HG03439 (cell line): ENCODE results near the gene ADGRG6.
"Not testable (repeated sequence)": the region's sequence is repeated elsewhere in the genome, so short reads cannot be mapped to it uniquely, and the experiment has no call there.

Experiments
- ATAC-seq: cut with Tn5 transposase; IDR thresholded peaks from one replicate; pipeline ENCODE4 v1.9.1; 2021; ENCODE audit warnings: mild to moderate bottlenecking, moderate library complexity; ENCODE audit not compliant: unreplicated experiment

Gene ADGRG6

DNA sequence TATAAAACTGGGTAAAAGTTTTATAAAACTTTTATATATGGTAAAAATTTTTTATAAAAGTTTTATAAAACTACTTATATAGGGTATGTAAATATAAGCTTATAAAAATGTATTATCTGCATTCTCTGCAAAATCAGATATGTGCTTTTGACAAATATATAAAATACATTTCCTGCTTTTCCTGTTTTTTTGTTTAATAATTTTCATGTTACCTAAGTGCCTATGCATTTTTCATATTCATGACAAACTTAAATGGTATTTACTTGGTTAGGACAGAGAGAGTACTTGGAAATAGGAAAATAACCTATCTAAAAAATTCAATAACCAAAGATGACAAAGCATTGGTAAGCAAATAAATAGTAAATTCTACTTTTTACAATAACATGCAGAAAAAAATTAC lies 41.2 kb downstream of the ADGRG6 start:
- no peak for ATAC-seq

DNA sequence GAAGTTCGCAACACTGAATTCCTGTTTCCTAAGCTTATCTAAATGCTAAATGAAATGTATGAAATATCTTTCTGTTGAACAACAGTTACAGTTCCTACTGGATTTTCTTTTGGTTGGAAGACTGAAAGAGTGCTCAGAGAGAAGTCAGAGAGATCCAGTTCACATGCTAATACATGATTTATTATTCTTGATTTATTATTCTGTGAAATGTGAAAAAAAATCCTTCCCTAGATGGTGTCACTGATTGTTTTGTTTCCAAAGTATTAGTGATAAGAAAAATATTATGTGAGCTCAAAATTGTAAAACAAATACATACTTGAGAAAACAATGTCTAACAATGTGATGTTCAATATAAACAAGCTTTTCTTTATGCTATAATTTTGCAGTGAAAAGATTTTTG lies 42.1 kb downstream of the ADGRG6 start:
- ATAC-seq = no peak

DNA sequence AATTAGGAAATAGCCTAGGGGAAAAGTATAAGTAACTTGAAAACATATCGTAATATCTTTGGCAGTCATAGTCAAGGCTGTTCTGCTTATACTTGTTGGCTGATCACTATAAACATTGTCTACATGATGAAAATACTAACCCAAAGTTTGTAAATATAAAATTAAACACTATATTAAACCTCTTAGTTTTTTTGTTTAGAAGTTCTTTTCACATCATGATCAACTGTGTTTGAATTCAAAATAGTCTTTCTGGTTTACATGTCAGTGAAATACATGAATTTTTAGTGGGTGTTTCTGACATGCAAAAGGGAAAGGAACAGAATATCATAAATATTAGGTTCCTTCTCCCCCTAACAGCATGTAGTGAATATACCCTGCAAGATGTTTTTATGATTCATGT lies 43.5 kb downstream of the ADGRG6 start:
- no peak for ATAC-seq

DNA sequence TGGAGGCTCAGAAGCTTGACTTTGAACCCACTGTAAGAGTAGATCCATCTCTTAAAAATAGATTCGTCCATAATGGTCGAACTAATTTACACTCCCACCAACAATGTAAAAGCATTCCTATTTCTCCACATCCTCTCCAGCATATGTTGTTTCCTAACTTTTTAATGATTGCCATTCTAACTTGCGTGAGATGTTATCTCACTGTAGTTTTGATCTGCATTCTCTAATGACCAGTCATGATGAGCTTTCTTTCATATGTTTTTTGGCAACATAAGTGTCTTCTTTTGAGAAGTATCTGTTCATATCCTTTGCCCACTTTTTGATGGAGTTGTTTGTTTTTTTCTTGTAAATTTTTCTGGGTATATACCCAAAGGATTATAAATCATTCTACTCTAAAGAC lies 44.4 kb downstream of the ADGRG6 start:
- ATAC-seq = not testable (repeated sequence)

DNA sequence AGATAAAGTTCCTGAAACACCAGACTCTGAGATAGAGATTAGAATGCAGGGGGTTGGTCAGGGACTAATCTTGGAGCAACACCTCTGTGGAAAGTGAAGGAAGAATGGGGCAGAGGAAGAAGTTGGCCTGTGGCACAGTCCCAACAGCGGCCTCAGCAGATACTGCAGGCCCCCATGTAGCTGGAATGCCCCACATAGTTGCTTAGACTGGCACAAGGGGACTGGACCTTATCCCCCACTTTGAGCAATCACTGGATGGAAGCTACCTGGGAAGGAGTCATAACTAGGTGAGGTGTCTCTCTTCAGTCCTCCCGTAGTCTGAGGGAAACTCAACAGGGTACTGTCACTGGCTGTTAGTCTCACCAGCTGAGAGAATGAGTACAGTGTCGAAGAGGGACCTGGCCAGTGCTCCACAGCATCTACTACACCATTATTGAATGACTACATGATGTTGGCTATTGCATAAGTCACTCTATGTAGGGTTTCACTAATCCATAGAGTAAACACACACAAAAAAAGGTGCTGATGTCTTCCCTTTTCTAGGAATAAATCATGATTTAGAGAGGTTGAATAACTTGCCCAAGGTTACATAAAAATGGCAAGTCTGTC lies 47.5 kb downstream of the ADGRG6 start:
- no peak for ATAC-seq

DNA sequence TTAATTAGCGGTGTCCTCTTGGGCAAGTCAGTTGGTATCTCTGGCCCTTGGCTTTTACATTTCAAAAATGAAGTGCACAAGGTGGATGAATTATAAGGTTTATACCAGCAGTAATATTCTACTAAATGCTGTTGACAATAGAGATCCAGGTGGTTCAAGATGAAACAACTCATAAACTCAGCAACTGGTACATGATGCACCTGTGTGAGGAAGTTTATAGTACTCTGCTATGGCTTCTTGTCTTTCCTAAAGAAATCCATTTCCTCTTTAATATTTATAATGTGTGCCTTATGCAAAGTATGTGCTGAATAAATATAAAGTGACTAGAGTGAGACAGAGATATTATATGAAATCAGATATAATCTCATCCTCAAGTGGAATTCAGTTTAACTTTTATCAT lies 48.5 kb downstream of the ADGRG6 start:
- ATAC-seq = no peak

DNA sequence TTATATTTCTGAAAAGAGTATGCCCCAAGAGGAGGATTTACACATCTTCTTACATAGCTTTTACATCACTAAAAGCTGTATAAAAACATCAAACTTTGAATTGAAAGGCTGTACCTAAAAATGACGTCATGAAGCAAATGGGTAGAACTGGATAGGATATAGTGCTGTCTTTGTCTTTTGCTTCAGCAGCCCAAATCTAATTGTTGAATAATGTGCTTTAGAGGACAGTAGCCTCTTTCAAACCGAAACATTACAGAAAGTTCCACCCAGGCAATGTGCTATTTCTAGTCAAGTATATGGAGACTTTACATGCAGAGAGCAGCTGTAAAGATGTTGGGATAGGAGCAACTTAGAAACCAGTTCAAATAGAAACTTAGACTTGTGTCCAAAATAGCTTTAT lies 51.9 kb downstream of the ADGRG6 start:
- no peak for ATAC-seq

DNA sequence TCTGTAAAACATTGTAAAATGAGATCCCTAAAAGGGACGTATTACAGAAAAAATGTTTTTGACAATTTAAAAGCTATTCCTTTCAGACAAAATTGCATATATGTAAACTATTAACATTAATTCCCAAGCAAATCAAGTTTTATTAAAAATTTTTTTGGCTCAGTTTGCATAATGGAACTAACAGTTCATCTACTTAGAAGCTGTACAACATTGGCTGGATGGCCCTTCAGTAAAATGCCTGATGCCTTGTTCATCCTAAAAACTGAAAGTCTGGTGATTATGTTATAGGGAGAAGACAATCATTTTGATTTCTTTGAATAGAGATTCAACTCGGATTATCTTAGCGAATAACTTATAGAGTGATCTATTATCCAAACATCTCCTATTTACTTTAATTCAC lies 52.8 kb downstream of the ADGRG6 start:
- ATAC-seq = no peak

DNA sequence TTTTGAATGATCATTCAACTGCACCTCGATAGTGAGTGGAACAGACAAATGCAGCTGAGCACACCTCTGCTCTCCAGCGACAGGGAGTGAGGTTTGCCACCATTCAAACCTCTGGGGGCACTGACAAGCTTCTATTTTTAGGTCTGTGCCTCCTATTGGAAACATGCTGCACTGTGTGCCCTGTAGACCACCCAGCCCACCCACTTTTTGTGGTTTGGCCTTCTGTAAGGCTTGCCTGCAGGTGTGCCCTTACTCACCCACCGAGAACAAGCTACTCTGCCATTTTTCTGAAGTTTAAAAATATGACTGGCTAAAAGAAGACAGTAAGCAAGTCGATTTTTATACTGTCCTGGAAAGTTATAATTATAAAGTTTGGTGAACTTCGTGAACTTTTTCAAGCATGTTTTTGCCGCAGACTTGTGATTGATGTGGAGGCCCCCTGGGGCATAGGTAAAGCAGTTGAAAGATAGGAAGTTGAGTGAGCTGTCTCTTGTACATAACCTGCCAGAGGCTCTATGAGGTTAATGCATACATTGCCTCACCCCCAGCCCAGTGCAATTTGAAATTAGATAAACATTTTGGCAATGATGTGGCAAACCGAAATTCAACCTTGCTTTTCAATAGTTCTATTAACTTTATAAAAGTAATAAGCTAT lies 53.8 kb downstream of the ADGRG6 start:
- ATAC-seq = no peak

DNA sequence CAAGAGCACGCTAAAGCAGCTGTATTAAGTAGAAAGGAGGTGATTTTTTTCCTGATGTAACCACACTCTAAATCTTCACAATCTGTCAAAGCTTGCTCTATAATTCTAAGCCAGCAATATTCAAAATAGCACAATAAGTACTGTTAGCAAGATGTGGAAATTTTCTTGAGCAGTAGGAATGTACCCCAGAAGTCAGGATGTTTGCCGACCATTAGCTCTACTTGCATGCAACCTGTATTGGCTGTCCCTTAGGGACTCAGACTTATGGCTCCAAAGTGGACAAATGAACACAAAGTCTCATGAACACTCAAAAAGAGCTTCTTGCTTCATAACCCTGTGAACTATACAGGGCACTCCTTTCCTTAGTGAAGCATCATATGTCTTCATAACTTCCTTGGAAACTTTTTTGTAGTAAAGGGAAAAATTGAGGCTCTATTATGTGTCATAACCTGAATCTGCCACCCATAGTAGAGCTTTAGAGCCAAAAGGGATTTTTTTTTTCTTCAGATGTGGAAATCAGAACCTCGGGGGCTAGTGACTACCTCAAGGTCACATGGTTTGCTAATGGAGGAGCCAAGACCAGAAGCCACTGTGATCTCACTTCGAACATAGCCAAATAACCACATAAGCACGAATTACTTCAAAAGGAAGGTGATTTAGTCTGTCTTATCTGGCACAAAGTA lies 54.5 kb downstream of the ADGRG6 start:
- no peak for ATAC-seq

DNA sequence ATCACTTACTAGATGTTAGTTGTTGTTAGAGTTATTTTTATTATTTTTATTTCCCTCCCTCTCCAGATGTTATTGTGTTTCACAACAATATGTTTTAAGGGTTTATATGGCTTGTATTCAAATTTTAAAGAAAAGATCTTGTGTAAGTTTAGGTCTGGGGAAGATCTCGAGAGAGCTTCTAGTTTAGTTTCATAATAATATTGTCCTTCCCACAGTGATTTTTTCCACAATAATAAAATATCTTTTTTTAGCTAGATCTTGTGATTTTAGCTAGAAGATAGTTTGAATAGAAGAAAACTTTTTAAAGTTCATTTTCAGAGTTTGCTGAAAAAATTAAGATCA lies 55.0 kb downstream of the ADGRG6 start:
- ATAC-seq = no peak

DNA sequence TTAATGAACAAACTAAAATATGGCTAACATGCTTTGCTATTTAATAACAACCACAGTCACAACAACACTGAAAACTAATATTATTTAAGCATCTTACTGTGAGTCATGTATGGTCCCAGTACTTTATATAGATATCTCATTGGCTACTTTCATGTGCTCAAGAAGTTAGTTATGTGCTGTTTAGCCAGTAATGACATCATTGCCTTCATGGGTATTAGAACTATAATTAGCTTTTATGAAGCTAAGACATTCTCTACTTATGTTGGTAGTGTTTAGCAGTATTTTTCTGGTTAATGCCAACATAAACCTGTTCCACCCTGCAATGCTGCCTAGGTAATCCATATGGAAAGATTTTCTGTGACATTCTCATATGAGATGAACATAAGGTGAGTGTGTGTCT lies 56.1 kb downstream of the ADGRG6 start:
- no peak for ATAC-seq

DNA sequence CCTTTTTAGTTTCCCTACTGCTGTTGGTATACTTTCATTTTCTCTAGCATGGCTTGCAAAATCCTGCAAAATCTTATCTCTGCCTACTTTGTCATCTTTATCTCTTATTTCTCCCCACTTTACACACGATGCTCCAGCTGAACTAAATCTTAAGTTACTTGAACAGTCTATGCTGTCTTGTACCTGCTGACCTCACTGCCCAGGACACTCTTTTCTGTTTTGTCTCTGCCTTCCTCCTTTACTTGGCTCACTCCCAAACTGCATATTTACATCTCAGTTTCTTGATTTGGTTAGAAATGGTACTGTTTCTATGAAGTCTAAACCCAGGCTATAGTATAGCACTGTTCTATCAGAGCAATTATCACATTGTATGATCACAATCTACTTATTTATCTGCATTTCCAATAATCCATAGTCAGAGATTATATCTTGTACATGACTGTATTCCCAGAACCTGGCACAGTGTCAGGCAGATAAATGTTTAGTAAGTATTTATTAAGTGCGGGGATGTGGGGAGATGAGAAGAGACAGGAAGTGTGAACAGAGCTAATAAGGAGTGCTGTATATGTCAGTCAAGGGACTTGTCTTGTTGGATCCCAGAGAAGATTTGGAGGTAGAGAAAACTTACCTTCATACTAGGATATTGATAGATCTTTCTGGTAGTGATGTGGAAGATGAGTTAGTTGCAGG lies 57.6 kb downstream of the ADGRG6 start:
- ATAC-seq = no peak

DNA sequence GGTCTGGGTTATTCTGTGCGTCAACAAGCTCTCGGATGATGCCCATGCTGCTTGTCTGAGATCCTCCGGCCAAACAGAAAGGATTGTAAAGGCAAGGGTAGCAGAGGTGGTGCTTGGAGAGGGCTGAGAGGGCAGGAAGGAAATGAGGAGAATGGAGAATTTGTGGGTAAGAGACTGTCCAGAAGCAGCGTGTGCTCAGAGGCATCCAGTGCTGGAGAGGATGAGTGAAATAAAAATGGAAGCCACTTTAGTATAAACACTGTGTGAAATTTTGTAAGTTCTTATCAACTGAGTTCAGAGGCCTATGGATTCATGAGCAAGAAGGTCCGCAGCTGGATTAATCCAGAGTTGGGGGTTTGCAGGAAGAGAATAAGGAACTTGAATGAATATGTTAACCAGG lies 59.5 kb downstream of the ADGRG6 start:
- no peak for ATAC-seq

DNA sequence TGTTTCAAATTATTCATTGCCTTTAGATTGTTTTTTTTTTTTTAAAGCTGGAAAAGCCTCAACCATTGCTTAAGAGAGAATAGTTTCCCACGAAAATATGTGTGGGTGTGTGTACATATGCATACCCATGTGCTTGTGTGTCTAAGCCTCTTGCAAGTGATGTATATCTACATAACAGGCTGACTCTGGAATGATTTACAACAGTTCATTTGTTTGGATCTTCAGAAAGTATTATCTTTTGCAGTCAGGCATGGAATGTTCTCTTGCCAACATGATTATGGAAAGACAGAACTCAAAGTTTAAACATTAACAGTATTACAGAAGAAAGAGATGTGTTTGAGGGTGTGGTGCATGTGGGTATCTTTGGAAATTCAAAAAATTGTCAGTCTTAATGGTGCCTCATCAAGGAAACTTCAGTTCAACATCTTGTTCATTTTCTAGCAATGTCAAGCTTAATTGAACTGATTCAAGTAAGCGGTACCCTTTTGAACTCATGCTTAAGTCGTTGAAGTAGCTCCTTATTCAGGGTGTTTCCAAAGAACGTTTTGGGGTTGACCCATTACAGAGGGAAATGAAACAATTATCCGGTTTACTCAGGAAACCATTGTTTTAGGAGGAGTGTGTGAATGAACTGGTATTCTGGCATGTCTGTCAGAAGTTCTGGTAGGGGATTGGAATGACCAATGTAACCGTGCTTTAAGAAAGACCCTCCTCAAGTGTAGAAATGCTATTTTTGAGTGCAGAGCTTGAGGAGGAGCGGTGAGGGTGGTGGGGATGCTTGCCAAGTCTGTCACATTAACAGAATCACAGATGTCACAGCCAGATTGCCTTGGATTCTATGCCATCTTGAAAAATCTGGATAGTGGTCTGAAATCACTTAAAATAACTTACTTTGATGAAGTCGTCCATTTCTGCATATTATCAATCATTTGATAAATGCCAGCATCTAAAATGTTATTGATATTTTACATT lies 60.3 kb downstream of the ADGRG6 start:
- no peak for ATAC-seq

DNA sequence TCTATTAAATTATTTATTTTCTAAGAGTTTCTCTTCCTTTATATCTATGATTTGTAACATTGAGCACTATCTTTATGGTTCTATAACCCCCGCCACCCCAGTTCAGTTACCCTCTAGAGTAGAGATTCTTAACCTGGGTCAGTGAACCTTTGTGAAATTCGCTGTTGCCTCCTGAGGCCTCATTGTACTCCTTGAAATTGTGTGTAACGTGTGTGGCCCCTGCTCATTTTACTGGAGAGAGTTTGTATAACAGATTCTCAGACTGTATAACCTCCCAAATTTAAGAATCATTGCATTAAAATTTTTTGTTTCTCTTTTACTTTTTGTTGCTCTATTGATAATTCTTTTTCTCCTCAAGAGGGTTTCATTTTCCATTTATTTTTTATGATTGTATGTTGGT lies 65.3 kb downstream of the ADGRG6 start:
- ATAC-seq = no peak

DNA sequence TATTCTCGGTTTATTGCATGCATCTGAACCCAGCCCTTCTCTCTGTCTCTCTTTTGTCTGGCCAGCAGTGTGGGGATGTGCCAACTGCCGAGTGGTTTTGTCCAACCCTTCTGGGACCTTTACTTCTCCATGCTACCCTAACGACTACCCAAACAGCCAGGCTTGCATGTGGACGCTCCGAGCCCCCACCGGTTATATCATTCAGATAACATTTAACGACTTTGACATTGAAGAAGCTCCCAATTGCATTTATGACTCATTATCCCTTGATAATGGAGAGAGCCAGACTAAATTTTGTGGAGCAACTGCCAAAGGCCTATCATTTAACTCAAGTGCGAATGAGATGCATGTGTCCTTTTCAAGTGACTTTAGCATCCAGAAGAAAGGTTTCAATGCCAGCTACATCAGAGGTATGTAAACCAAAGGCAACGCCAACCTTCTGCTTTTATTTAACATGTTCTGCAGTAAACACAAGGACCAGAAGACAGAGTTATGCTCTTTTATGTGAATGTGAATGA lies 65.8 kb downstream of the ADGRG6 start:
- no peak for ATAC-seq

DNA sequence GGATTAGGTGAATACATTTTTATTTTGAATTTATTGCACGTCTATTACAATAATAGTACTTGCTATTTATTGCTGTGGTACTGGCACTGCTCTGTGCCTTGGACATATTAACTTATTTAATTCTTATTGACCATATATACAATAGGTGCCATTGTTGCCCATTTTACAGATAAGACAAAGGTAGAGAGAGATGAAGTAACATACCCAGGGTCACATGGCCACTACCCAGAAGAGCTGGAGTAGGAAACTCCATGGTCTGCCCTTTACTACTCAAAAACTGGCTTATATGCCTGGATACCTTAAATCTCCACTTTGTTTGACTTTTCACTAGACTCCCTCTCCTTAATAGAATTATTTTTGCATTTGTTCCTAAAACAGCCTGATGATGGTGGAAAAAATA lies 67.5 kb downstream of the ADGRG6 start:
- ATAC-seq = no peak

DNA sequence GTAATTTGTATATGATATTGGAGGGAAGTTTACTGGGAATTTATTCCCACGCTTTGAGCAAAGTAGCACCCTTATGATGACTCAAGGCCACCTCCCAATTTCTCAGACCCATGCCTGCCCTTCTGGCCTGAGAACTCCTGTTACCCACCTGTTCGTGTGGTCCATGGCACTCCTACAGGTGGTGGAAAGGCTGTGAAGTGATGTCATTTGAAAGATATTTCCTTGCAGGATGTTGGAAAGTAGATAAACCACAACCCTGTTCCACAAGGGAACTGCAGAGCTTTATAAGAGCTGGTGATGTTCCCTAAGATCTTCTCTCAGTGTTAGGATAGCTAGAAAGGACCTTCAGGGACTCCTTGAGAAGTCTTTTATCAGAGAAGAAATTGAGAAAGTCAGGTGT lies 70.5 kb downstream of the ADGRG6 start:
- no peak for ATAC-seq

DNA sequence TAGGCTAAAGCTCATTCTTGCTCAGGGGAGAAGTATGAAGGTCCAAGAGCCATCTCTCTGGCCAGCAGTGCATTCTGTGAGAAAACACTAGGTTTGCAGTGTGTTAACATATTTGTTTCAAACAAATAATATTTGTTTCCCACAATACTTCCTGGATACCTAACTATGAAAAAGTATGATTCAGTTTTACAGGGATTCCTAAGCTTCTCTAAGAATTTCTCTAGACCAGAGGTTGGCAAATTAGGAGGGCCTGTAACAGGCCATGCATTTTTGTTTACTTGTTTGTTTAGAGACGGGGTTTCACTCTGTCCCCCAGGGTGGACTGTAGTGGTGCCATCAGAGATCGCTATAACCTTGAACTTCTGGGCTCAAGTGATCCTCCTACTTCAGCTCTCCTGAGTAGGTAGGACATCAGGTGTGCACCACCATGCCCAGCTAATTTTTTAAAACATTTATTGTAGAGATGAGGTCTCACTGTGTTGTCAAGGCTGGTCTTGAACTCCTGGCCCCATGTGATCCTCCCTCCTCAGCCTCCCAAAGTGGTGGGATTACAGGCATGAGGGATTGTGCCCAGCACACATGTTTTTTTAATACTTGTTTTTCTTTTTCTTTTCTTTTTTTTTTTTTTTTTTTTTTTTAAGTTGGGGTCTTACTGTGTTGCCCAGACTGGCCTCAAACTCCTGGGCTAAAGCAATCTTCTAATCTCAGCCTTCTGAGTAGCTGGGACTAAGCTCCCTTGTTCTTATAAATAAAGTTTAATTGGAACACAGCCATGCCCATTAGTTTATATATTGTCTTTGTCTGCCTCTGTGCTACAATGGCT lies 71.7 kb downstream of the ADGRG6 start:
- ATAC-seq = no peak
